ENCODE data around the gene ZCRB1.

DNA sequence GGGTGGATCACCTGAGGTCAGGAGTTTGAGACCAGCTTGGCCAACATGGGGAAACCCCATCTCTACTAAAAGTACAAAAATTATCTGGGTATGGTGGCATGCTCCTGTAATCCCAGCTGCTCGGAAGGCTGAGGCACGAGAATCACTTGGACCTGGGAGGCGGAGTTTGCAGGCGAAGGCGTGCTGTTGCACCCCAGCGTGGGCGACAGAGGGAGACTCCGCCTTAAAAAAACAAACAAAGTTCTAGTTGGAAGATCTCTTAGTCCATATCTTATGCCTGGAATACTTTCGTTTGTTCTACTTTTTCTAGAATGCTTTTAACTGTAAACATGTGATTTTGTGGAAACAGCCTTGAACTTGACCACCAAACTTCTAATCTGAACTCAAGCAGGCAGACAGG is 38.8 kb upstream of the ZCRB1 start:
- TF ChIP-seq POLR2AphosphoS5 (IDR thresholded peaks at IDR 0.05; ENCODE audit: low read depth, low read length) (no peak), TAF1 (IDR thresholded peaks at IDR 0.05; ENCODE audit: borderline replicate concordance, insufficient read depth, low read length) (no peak)
- TF ChIP-seq, protein P1, sequence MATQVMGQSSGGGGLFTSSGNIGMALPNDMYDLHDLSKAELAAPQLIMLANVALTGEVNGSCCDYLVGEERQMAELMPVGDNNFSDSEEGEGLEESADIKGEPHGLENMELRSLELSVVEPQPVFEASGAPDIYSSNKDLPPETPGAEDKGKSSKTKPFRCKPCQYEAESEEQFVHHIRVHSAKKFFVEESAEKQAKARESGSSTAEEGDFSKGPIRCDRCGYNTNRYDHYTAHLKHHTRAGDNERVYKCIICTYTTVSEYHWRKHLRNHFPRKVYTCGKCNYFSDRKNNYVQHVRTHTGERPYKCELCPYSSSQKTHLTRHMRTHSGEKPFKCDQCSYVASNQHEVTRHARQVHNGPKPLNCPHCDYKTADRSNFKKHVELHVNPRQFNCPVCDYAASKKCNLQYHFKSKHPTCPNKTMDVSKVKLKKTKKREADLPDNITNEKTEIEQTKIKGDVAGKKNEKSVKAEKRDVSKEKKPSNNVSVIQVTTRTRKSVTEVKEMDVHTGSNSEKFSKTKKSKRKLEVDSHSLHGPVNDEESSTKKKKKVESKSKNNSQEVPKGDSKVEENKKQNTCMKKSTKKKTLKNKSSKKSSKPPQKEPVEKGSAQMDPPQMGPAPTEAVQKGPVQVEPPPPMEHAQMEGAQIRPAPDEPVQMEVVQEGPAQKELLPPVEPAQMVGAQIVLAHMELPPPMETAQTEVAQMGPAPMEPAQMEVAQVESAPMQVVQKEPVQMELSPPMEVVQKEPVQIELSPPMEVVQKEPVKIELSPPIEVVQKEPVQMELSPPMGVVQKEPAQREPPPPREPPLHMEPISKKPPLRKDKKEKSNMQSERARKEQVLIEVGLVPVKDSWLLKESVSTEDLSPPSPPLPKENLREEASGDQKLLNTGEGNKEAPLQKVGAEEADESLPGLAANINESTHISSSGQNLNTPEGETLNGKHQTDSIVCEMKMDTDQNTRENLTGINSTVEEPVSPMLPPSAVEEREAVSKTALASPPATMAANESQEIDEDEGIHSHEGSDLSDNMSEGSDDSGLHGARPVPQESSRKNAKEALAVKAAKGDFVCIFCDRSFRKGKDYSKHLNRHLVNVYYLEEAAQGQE (IDR thresholded peaks at IDR 0.05; ENCODE audit: insufficient read depth in 1 of 2, low read depth in 2 of 2, low read length in 2 of 2): no peak

All from PFSK-1 (cell line).